WTC11 (cell line): ENCODE data around the gene EIF3A.

Source experiments
- CBFB ChIP-seq: sonication (generic); formaldehyde crosslinking; IDR thresholded peaks from 2 replicates; pipeline ENCODE4 v1.8.1; 2022; ENCODE audit warnings: mild to moderate bottlenecking, low read depth, missing genetic modification reagents
- ETV6 ChIP-seq: sonication (generic); formaldehyde crosslinking; IDR thresholded peaks from 2 replicates; pipeline ENCODE4 v1.8.1; 2022; ENCODE audit warnings: mild to moderate bottlenecking, missing genetic modification reagents
- ZNF232 ChIP-seq: sonication (generic); formaldehyde crosslinking; IDR thresholded peaks from 2 replicates; pipeline ENCODE4 v1.8.0; 2022; ENCODE audit warnings: mild to moderate bottlenecking, missing genetic modification reagents
- TF ChIP-seq, protein P1 (sequence below): fragments of 200-600 bp; IDR thresholded peaks from 2 replicates; pipeline ENCODE4 v1.8.0; 2022; ENCODE audit warnings: antibody characterized with exemption
- TF ChIP-seq, protein P2 (sequence below): sonication (generic); formaldehyde crosslinking; IDR thresholded peaks from 2 replicates; pipeline ENCODE4 v1.8.1; 2022; ENCODE audit warnings: mild to moderate bottlenecking, moderate library complexity, missing genetic modification reagents

DNA sequence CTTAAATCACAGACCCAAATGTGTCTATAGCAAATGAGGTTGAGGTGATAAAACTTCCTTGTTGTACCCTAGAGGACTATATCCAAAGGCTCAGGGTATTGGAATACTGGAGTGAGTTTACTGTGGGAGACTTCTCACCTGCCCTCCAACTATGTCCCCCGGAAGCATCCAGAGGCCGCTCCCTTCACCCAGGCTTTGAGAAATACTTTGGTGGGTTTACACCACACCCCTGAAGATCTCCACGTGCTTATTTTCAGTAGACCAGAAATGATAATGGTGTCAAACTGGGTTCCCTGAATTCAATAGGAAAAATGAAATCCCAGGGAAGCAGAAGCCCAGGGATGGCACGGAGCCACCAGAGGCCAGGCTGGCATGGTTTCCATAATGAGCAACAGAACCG lies 82.4 kb downstream of the EIF3A start:
- TF ChIP-seq, protein P1, sequence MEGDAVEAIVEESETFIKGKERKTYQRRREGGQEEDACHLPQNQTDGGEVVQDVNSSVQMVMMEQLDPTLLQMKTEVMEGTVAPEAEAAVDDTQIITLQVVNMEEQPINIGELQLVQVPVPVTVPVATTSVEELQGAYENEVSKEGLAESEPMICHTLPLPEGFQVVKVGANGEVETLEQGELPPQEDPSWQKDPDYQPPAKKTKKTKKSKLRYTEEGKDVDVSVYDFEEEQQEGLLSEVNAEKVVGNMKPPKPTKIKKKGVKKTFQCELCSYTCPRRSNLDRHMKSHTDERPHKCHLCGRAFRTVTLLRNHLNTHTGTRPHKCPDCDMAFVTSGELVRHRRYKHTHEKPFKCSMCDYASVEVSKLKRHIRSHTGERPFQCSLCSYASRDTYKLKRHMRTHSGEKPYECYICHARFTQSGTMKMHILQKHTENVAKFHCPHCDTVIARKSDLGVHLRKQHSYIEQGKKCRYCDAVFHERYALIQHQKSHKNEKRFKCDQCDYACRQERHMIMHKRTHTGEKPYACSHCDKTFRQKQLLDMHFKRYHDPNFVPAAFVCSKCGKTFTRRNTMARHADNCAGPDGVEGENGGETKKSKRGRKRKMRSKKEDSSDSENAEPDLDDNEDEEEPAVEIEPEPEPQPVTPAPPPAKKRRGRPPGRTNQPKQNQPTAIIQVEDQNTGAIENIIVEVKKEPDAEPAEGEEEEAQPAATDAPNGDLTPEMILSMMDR: no peak
- TF ChIP-seq, protein P2, sequence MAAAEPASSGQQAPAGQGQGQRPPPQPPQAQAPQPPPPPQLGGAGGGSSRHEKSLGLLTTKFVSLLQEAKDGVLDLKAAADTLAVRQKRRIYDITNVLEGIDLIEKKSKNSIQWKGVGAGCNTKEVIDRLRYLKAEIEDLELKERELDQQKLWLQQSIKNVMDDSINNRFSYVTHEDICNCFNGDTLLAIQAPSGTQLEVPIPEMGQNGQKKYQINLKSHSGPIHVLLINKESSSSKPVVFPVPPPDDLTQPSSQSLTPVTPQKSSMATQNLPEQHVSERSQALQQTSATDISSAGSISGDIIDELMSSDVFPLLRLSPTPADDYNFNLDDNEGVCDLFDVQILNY (CRISPR knock-in tag): no peak
- no peak for TF ChIP-seq ZNF232 (CRISPR knock-in tag)
- TF ChIP-seq CBFB: no peak
- TF ChIP-seq ETV6 (CRISPR knock-in tag): no peak
